GM18858 (cell line): Measurements from ENCODE around the gene ANKRD42.
"Not testable (repeated sequence)": the region's sequence is repeated elsewhere in the genome, so short reads cannot be mapped to it uniquely, and the experiment has no call there.

ENCODE experiments used
- ATAC-seq: cut with Tn5 transposase; IDR thresholded peaks from one replicate; pipeline ENCODE4 v1.9.1; 2021; ENCODE audit not compliant: unreplicated experiment

The ANKRD42 gene

GRCh38 chr11:83238111-83238510 is 44.6 kb downstream of the ANKRD42 start:
- no peak for ATAC-seq

DNA sequence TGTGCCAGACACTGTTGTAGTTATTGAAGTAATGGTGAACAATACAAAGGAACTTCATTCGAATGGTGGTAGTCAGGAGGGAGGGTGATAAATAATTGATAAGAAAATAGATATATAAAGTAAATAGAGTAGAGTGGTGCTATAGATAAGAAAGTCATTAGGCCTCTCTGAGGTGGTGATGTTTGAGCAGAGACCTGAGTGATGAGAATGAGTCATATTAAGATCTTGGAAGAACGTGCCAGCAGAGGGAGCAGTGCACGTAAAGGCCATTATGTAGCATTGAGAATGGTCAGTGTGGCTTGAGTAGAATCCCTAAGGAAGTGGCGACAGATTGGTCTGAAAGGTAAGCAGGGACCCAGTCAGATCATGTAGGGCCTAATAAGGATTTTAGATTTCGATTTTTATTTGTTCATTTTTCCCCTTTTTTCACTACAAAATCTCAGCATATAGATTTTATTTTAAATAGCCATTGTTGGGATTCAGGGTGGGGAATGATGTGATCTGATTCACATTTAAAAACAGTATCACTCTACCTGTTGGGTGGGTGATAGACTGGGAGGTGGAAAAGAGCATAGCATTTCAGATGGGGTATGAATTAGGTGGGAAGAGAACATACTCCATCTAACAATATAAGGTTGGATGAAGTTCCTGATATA is 47.9 kb downstream of the ANKRD42 start:
- ATAC-seq, result no peak

DNA sequence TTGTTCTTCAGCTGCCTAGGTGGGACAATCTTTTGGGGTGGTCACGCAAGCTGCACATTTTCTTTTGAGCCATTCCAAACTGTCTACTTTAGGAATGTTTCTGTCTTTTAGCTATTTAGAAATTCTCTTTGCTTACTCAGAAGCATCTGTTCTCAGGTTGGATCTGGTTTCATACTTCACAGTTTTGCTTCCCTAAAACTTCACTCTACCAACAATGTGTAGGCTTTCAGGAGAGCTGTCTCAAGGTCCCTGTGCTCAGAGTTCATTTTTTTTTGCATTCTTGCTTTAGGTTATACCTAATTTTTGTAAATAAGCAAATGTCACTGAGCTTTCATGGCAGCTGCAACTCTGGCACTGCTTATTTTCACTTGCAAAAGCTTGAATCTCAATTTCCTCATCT is 55.9 kb downstream of the ANKRD42 start:
- ATAC-seq, result no peak

- ATAC-seq, result peak; percentile 74
These were observed 56.6 kb downstream of the ANKRD42 start for GRCh38 chr11:83249972-83250593.

DNA sequence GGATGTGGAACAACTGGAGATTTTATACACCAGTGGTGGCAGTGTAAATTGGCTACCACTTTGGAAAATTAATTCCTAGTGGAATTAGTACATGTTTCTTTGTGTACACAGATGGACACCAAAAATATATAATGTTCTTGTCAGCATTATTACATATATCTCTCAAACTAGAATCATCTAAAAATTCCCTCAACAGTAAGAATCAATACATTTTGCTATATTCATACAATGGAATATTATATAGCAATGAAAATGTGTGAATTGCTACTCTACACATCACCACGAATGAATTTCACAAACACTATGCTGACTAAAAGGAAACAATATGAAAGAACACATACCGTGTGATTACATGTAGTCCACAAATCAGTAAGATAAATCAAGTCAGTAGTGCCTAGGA is 58.8 kb downstream of the ANKRD42 start:
- ATAC-seq, result no peak

GRCh38 chr11:83252941-83253340 is 59.4 kb downstream of the ANKRD42 start:
- no peak for ATAC-seq

DNA sequence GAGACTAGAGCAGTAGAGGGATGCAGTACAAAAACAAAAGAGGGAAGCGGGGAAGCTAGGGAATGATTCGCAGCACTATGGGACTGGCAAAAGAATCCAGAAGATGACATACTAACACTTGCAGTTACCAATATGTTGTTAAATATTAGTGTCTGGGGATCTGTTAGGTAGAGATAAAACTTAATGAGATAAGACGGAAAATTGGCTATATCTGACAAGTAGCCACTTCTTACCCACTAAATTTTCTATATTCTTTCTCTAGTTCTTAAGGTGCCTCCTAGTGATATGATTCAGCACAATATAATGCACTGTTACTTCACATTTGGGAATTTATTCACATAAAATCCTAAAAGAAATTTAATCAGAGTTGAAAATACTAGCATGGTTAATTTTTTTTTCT is 61.9 kb downstream of the ANKRD42 start:
- ATAC-seq, result no peak

GRCh38 chr11:83256602-83257340 is 63.3 kb downstream of the ANKRD42 start:
- no peak for ATAC-seq

GRCh38 chr11:83257761-83258168 is 64.3 kb downstream of the ANKRD42 start:
- no peak for ATAC-seq

DNA sequence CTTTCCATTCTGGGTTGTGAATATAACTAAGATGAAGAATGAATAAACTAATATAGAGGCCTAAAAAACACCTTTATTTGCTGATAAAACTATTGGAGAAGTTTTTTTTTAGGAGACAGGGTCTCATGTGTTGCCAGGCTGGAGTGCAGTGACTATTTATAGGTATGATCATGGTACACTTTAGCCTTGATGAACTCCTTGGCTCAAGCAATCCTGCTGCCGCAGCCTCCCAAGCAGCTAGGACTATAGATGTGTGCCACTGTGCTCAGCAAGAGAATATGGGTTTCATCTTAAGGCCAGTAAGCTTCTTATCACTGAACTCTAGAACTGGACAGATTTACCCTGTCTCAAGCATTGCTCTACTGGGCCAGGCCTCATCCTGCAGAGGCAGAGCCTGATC is 66.0 kb downstream of the ANKRD42 start:
- no peak for ATAC-seq

- ATAC-seq, result no peak
These were observed 71.8 kb downstream of the ANKRD42 start for GRCh38 chr11:83265331-83265730.

DNA sequence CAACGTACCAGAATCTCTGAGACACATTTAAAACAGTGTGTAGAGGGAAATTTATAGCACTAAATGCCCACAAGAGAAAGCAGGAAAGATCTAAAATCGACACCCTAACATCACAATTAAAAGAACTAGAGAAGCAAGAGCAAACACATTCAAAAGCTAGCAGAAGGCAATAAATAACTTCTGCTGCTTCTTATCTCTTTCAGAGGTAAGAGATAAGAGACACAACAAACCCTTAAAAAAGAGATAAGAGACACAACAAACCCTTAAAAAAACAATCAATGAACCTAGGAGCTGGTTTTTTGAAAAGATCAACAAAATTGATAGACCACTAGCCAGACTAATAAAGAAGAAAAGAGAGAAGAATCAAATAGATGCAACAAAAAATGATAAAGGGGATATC is 75.6 kb downstream of the ANKRD42 start:
- not testable (repeated sequence) for ATAC-seq

GRCh38 chr11:83271734-83272133 is 78.2 kb downstream of the ANKRD42 start:
- not testable (repeated sequence) for ATAC-seq

GRCh38 chr11:83272627-83273026 is 79.1 kb downstream of the ANKRD42 start:
- ATAC-seq, result no peak

DNA sequence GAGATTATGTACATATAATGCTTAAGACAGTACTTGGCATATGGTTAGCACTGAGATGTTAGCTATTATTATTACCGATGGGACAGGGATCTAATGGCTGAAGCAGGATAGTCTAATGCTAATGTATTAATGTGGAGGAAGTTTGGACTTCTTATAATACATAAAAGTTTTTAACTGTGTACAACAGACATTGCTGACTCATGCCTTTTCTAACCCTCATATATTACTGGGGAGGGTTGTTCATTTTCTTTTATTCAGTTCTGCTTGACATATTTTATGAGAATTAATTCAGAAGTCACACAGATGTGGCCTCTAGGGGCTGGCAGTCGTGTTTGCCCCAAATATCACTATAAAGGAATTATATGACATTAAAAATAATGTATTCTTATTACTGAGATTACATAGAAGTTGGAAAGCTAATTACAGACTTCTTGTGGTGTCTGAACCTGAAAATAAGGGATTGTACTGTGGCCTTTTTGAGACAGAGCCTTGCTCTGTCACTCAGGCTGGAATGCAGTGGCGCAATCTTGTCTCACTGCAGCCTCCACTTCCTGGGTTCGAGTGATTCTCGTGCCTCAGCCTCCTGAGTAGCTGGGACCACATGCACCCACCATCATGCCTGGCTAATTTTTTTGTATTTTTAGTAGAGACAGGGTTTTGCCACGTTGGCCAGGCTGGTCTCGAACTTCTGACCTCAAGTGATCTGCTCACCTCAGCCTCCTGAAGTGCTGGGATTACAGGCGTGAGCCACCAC is 82.6 kb downstream of the ANKRD42 start:
- ATAC-seq, result no peak

DNA sequence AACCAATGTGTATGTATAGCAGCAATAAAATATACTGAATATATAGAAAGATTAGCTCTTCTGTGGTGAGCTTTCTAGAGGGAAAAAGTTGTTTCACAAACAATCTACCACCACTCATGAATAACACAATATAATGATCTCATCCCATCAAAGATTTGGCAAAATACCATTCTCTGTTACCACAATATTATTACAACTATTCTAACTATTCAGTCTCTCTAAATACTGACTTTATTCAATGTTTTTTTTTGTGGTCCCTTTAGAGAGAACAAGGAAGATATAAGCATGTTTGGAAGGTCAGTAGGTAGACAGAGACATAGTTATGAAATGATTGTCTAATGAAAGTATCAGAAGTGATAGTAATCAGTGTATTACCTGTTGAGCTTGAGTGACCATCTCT is 84.8 kb downstream of the ANKRD42 start:
- ATAC-seq, result no peak

DNA sequence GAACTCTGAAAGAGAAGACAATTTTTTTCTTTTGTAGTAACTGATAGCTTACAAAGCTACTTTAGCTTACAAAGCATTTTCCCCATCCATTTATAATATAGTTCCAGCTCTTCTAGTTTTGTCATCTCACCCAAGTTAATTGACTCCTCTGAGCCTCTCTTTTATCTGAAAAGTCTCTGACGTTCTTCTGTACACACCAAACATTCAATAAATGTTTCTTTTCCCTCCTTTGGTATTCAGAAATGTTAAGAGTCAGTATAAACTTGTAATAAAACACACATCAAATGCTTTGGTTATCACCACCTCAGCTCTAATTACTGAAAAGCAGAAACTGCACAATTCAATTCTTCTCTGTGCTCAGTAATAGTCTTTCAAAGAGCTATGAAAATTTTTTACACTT is 86.7 kb downstream of the ANKRD42 start:
- ATAC-seq, result no peak

DNA sequence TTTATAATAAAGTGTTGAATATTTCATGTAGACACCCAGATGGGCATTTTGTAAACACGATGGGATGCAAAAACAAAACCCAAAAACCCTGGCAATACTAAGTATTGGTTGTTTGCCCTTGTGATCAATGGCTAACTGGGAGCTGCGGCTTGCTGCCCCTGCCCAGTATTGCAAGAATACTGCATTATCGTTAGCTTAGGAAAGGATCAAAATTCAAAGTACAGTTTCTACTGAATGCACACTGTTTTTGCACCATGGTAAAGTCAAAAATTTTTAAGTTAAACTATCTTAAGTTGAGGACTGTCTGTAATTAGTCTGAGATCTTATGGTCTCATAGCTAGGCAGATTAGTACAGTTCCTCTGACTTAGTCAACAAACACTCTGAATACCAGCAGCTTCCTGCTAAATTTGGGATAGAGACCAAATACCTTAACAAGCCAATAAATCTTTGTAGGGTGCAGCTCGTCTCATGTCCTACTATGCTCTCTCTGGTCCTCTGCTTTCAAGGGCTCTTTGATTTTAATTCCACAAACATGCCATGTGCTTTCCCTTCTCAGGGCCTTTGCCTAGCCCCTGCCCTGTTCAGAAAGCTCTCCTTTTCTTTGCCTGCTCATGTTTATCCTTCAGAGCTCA is 88.7 kb downstream of the ANKRD42 start:
- no peak for ATAC-seq

GRCh38 chr11:83284501-83285150 is 91.1 kb downstream of the ANKRD42 start:
- ATAC-seq, result no peak

DNA sequence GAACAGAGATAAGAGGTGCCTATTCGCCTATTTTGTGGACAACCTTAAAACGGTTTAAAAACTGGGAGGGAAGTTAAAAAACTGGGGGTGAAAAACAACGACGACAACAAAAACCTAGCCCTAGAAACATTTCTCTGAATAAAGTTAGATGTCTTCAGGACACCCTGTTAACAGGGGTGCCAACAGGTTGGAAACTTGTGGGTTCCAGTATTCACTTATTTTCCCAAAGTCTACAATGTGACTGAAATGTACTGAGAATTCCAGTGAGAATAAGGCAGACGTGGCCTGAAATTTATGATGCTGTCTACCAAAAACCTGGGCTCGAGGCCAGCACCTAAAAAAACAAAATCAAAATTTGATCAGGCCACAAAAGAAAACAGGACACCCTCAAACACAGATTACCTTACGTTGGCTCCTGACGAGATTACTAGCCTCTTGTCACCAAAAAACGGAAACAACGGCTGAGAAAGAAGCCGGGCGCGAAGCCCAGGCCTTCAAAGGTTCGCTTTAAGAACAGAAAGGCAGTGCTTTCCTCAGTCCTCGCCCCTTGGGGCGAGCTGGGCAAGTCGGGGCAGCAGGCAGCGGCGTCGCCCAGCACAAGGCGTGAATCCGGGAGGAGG is 91.7 kb downstream of the ANKRD42 start:
- ATAC-seq, result peak; percentile 30
